Esophagus muscularis mucosa (tissue), 3 donors: ENCODE results near the gene TMEM40.

Experiments
- CTCF ChIP-seq, 3 experiments: fragments of 200-600 bp in 2 of 3; fragments of 450-650 bp in 1 of 3; sonication (generic) in 2 of 3; IDR thresholded peaks; one replicate each; pipeline ENCODE4 v1.5.1; 2017 to 2019; ENCODE audit warnings: antibody characterized with exemption in 3 of 3, mild to moderate bottlenecking in 2 of 3, moderate library complexity in 1 of 3
- POLR2A ChIP-seq: fragments of 450-650 bp; IDR thresholded peaks from one replicate; pipeline ENCODE4 v1.6.1; 2017; ENCODE audit warnings: antibody characterized with exemption, moderate library complexity, mild to moderate bottlenecking, low read depth

- TF ChIP-seq CTCF (IDR thresholded peaks at IDR 0.05) (no peak), POLR2A (no peak)
These were observed 33.6 kb downstream of the TMEM40 start for GRCh38 chr3:12725436-12725835.
